Lower lobe of right lung (tissue), 2 donors: ENCODE data around the gene LAP3. TPM values are rescaled to one million over a fixed set of nuclear protein-coding genes. Genes with fewer than 3 reads are reported as not detected.

Experiments used
- ATAC-seq, 2 donors: fragments of 200-7000 bp; cut with Tn5 transposase; one replicate each; pipeline ENCODE4 v1.9.1; 2020 to 2022; ENCODE audit warnings: mild to moderate bottlenecking in 2 of 2, moderate library complexity in 2 of 2
- DNase-seq: peaks from one replicate; pipeline ENCODE4 v3.0.0-alpha.2; 2020
- H3K27ac ChIP-seq: fragments of 200-600 bp; one replicate; pipeline ENCODE4 v1.8.0; 2022
- H3K27me3 ChIP-seq: fragments of 200-600 bp; one replicate; pipeline ENCODE4 v1.8.0; 2022; ENCODE audit warnings: low read depth
- H3K36me3 ChIP-seq: fragments of 200-600 bp; one replicate; pipeline ENCODE4 v1.8.0; 2022; ENCODE audit warnings: mild to moderate bottlenecking
- H3K4me1 ChIP-seq: fragments of 200-600 bp; one replicate; pipeline ENCODE4 v1.8.0; 2022
- H3K4me3 ChIP-seq: fragments of 200-600 bp; one replicate; pipeline ENCODE4 v1.8.0; 2022; ENCODE audit warnings: mild to moderate bottlenecking
- H3K9me3 ChIP-seq: fragments of 200-600 bp; one replicate; pipeline ENCODE4 v1.8.0; 2022
- CTCF ChIP-seq: fragments of 200-600 bp; IDR thresholded peaks from one replicate; pipeline ENCODE4 v1.8.0; 2022; ENCODE audit warnings: antibody characterized with exemption, mild to moderate bottlenecking
- intact Hi-C: fragments of 100-400 bp; cut with DNase I; formaldehyde crosslinking; loops from one replicate; pipeline ENCODE4 v1.11.0; 2022
- total RNA-seq: library from RNA; stranded (reverse); fragmentation: NEBNext Ultra II Directional; extraction: Animal tissue kit (Norgen Biotek cat#: 25700); gene quantifications from one replicate; pipeline ENCODE4 v1.2.1, GENCODE V29; 2021
- donor health status: DM: no; HTN: yes; CAD: no; lungs with severe emphysema.

Gene LAP3
- total RNA-seq, 1 donor from 2014 or later = 125 TPM

- peaks cover 99% of the 10 kb centered on the region for H3K36me3 ChIP-seq
- intact Hi-C loops = no loop called here
- no peak overlapping the region for H3K27ac ChIP-seq
- no peak overlapping the region for H3K4me3 ChIP-seq
- DNase-seq (no peak), ATAC-seq (no peak)
- H3K4me1 ChIP-seq = peaks cover 10% of the 10 kb centered on the region
- H3K27me3 ChIP-seq = no peaks in the 10 kb centered on the region
- no peak for TF ChIP-seq CTCF
- no peaks in the 10 kb centered on the region for H3K9me3 ChIP-seq
These were observed 46.5 kb downstream of the LAP3 start for GRCh38 chr4:17623451-17624001.

GRCh38 chr4:17624821-17625220 is 47.8 kb downstream of the LAP3 start:
- intact Hi-C loops = no loop called here
- Histone ChIP-seq H3K4me1 (no peaks in the 10 kb centered on the region), H3K36me3 (peaks cover 99% of the 10 kb centered on the region), H3K27ac (no peak overlapping the region), H3K4me3 (no peak overlapping the region), H3K27me3 (no peaks in the 10 kb centered on the region), H3K9me3 (no peaks in the 10 kb centered on the region)
- no peak for TF ChIP-seq CTCF
- ATAC-seq (no peak), DNase-seq (no peak)

DNA sequence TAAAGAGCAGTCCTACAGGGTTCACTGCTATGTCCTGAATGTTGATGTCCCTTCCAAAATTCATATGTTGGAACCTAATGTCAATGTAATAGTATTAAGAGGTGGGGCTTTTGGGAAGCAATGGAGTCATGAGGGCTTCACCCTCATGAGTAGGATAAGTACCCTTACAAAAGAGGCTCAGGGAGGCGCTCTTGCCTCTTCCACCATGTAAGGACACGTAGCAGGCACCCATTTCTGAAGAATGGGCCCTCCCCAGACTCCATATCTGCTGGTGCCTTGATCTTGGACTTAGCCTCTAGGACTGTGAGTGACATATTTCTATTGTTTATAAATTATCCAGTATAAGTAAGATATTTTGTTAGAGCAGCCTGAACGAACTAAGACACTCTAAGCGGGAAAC is 53.2 kb downstream of the LAP3 start:
- intact Hi-C loops = no loop called here
- Histone ChIP-seq H3K27me3 (no peaks in the 10 kb centered on the region), H3K9me3 (no peaks in the 10 kb centered on the region), H3K4me1 (no peaks in the 10 kb centered on the region), H3K4me3 (no peak overlapping the region), H3K36me3 (peaks cover 98% of the 10 kb centered on the region), H3K27ac (no peak overlapping the region)
- ATAC-seq (no peak), DNase-seq (no peak)
- no peak for TF ChIP-seq CTCF

DNA sequence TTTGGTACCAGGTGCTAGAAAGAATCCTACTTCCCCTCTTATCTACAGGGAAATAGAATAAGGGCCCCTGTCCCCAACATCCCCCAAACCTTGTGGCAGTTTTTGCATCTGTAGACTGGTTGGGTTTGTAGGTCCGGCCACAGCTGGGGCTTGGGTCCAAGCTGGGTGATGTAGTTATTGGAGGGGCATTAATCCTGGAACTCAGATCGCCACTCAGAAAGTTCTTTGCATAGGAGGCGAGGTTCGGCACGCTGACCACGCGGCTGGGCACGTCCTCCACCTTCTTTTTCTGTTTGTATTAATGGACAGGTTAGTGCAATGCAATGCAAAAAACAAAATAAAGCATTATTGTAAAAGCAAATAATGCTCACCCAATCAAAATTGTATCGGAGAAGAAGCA is 56.6 kb downstream of the LAP3 start:
- Histone ChIP-seq H3K9me3 (no peaks in the 10 kb centered on the region), H3K36me3 (peaks cover 74% of the 10 kb centered on the region), H3K27ac (no peak overlapping the region), H3K27me3 (no peaks in the 10 kb centered on the region), H3K4me3 (no peak overlapping the region), H3K4me1 (peaks cover 5% of the 10 kb centered on the region)
- ATAC-seq (no peak), DNase-seq (no peak)
- intact Hi-C loops = no loop called here
- no peak for TF ChIP-seq CTCF

DNA sequence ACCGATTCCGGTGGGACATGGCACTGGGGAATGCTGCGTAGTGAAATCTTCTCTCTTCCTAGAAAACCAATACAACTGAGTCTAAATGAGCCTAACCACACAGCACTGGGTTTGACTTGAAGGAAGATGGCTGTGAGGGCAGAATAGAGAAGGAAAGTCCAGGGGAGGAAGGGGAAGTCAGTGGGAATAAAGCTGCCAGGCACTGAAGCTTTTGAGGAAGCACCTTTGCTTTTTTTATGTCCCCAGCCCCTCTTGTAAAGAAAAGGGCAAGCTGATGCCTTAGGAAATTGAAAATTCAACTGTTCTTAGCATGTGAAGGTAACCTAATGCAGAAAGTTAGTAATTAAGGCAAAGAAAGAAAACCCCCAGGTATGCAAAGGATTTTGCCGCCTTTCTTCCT is 58.1 kb downstream of the LAP3 start:
- intact Hi-C loops = no loop called here

More for the DNA sequence above, 58.1 kb downstream of the LAP3 start:
- H3K4me3 ChIP-seq = no peak overlapping the region
- H3K4me1 ChIP-seq = peaks cover 5% of the 10 kb centered on the region
- no peak for DNase-seq
- no peak for ATAC-seq
- no peaks in the 10 kb centered on the region for H3K27me3 ChIP-seq
- no peaks in the 10 kb centered on the region for H3K9me3 ChIP-seq
- no peak for TF ChIP-seq CTCF
- no peak overlapping the region for H3K27ac ChIP-seq
- peaks cover 59% of the 10 kb centered on the region for H3K36me3 ChIP-seq
